Nephron progenitor cell (in vitro differentiated cells): ENCODE measurements around the gene GPR183.
A peak's percentile ranks its signal among the peaks of the same experiment; 100 is the strongest.

Experiments
- DNase-seq: peaks from one replicate; pipeline ENCODE4 v3.0.0; 2021
- H3K27ac Mint-ChIP-seq: 2 replicates; pipeline ENCODE4 v1.8.0; 2021; ENCODE audit warnings: mild to moderate bottlenecking, moderate library complexity, mixed read lengths
- H3K27me3 Mint-ChIP-seq: 2 replicates; pipeline ENCODE4 v1.8.0; 2021; ENCODE audit warnings: mild to moderate bottlenecking, low read depth, mixed read lengths; ENCODE audit not compliant: poor library complexity
- H3K36me3 Mint-ChIP-seq: 2 replicates; pipeline ENCODE4 v1.8.0; 2021; ENCODE audit warnings: low read depth, mixed read lengths
- H3K4me1 Mint-ChIP-seq: 2 replicates; pipeline ENCODE4 v1.8.0; 2021; ENCODE audit warnings: mixed read lengths
- H3K4me3 Mint-ChIP-seq: 2 replicates; pipeline ENCODE4 v1.8.0; 2021; ENCODE audit warnings: mild to moderate bottlenecking, moderate library complexity, mixed read lengths
- H3K9me3 Mint-ChIP-seq: 2 replicates; pipeline ENCODE4 v1.8.0; 2021; ENCODE audit warnings: mild to moderate bottlenecking, moderate library complexity, mixed read lengths
- TF ChIP-seq, protein P1 (sequence below): fragments of 200-600 bp; sonication (generic); IDR thresholded peaks from 2 replicates; pipeline ENCODE4 v1.5.0; 2021; ENCODE audit warnings: antibody characterized with exemption

The GPR183 gene

DNA sequence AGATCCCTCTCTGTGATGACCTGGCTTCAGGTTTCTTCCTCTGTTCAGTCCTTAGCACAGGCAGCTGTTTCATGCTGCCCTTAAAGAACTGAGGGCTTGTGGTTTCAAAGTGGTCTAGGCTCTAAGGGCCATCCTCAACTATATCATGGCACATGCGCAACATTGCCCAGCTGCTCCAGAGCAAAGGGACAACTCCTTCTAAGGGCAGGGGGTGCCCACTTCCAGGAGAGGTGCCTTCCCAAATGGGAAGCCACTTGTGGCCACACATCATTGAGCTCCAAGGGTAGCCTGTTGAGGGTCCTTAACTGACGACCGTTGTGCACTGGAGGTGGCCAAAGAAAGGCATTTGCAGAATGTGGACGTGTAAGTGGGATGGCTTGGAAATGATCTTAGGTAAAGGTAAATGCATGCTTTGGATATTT is 7.3 kb downstream of the GPR183 start:
- TF ChIP-seq, protein P1, sequence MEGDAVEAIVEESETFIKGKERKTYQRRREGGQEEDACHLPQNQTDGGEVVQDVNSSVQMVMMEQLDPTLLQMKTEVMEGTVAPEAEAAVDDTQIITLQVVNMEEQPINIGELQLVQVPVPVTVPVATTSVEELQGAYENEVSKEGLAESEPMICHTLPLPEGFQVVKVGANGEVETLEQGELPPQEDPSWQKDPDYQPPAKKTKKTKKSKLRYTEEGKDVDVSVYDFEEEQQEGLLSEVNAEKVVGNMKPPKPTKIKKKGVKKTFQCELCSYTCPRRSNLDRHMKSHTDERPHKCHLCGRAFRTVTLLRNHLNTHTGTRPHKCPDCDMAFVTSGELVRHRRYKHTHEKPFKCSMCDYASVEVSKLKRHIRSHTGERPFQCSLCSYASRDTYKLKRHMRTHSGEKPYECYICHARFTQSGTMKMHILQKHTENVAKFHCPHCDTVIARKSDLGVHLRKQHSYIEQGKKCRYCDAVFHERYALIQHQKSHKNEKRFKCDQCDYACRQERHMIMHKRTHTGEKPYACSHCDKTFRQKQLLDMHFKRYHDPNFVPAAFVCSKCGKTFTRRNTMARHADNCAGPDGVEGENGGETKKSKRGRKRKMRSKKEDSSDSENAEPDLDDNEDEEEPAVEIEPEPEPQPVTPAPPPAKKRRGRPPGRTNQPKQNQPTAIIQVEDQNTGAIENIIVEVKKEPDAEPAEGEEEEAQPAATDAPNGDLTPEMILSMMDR = no peak
- Mint-ChIP-seq H3K9me3 (no peaks in the 10 kb centered on the region), H3K4me3 (no peak overlapping the region), H3K36me3 (no peaks in the 10 kb centered on the region), H3K27me3 (peaks cover 5% of the 10 kb centered on the region), H3K27ac (no peak overlapping the region), H3K4me1 (no peaks in the 10 kb centered on the region)
- no peak for DNase-seq

GRCh38 chr13:99299256-99299919 is 7.8 kb downstream of the GPR183 start:
- Mint-ChIP-seq H3K27ac (no peak overlapping the region), H3K9me3 (no peaks in the 10 kb centered on the region), H3K27me3 (peaks cover 5% of the 10 kb centered on the region), H3K4me1 (no peaks in the 10 kb centered on the region), H3K4me3 (no peak overlapping the region), H3K36me3 (no peaks in the 10 kb centered on the region)
- DNase-seq = no peak
- TF ChIP-seq, protein P1 = no peak

GRCh38 chr13:99298056-99298455 is 9.1 kb downstream of the GPR183 start:
- H3K27ac Mint-ChIP-seq = no peak overlapping the region
- no peaks in the 10 kb centered on the region for H3K9me3 Mint-ChIP-seq
- TF ChIP-seq, protein P1 = no peak
- no peak overlapping the region for H3K4me3 Mint-ChIP-seq
- peaks cover under 1% of the 10 kb centered on the region for H3K36me3 Mint-ChIP-seq
- no peaks in the 10 kb centered on the region for H3K4me1 Mint-ChIP-seq
- peaks cover 5% of the 10 kb centered on the region for H3K27me3 Mint-ChIP-seq
- no peak for DNase-seq

GRCh38 chr13:99297331-99297730 is 9.9 kb downstream of the GPR183 start:
- H3K27ac Mint-ChIP-seq = no peak overlapping the region
- H3K27me3 Mint-ChIP-seq = peaks cover 5% of the 10 kb centered on the region
- H3K36me3 Mint-ChIP-seq = peaks cover 8% of the 10 kb centered on the region
- TF ChIP-seq, protein P1 = no peak
- no peaks in the 10 kb centered on the region for H3K9me3 Mint-ChIP-seq
- no peak for DNase-seq
- no peaks in the 10 kb centered on the region for H3K4me1 Mint-ChIP-seq
- H3K4me3 Mint-ChIP-seq = no peak overlapping the region

DNA sequence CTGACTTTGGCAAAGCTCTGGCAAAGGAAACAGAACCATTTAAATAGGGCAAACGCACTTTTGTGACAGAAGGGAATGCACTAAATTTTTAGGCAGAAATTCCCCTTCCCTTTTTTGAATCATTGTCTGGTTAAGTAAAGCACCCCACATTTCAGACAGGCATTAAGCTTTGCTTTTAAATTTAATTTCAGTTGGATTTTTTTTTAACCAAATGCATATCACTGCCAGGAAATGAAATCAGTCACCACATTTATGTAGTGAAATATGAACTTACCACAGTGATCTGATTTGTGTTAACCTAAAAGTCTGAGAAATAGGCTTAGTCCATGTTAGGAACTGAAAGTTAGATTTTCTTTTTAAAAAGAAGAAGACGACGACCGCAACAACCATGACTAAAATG is 10.8 kb downstream of the GPR183 start:
- TF ChIP-seq, protein P1 = no peak
- DNase-seq = no peak
- Mint-ChIP-seq H3K4me3 (no peak overlapping the region), H3K9me3 (no peaks in the 10 kb centered on the region), H3K36me3 (peaks cover 9% of the 10 kb centered on the region), H3K27me3 (peaks cover 5% of the 10 kb centered on the region), H3K4me1 (no peaks in the 10 kb centered on the region), H3K27ac (no peak overlapping the region)

DNA sequence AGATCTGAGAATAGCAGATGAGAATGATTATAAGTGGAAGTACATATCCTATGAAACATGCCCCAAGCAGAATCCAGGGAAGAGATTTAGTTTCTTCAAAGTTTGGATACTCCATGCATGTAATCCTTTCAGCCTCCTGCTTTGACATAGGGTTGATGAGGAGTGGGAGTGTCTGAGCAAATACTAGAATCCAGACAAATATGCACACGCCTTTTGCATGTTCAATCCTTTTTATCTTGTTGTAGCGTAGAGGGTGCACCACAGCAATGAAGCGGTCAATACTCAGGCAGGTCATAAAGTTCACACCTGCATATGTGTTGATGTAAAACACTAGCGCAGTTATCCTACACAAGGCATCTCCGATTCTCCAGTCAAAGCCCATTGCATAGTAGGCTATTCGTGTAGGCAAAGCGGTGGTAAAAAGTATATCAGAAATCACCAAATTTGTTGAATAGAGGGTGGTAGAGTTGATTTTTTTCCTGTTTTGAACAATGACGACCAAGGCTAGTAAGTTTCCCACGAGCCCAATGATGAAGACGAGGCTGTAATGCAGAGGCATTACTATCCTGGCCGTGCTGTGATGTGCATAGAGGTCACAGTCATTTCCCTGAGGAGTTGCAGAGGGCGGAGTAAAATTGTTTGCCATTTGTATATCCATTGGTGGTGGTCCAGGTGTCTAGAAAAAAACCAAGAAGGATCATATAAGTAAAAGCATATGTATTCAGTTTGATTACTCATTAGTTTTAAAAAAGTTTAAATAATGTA is 11.5 kb downstream of the GPR183 start:
- peaks cover 5% of the 10 kb centered on the region for H3K27me3 Mint-ChIP-seq
- DNase-seq = no peak
- H3K9me3 Mint-ChIP-seq = no peaks in the 10 kb centered on the region
- H3K36me3 Mint-ChIP-seq = peaks cover 11% of the 10 kb centered on the region
- TF ChIP-seq, protein P1 = no peak
- H3K4me1 Mint-ChIP-seq = no peaks in the 10 kb centered on the region
- peak overlapping the region; percentile 12 for H3K27ac Mint-ChIP-seq
- no peak overlapping the region for H3K4me3 Mint-ChIP-seq
